CD4-positive, alpha-beta T cell treated with Interleukin-21 for 1 hour (primary cell): ENCODE results near the gene ANKLE1.
A peak's percentile ranks its signal among the peaks of the same experiment; 100 is the strongest.

ENCODE experiments used
- DNase-seq: peaks from one replicate; pipeline ENCODE4 v3.0.0-alpha.2; 2020

ANKLE1 gene, protein sequence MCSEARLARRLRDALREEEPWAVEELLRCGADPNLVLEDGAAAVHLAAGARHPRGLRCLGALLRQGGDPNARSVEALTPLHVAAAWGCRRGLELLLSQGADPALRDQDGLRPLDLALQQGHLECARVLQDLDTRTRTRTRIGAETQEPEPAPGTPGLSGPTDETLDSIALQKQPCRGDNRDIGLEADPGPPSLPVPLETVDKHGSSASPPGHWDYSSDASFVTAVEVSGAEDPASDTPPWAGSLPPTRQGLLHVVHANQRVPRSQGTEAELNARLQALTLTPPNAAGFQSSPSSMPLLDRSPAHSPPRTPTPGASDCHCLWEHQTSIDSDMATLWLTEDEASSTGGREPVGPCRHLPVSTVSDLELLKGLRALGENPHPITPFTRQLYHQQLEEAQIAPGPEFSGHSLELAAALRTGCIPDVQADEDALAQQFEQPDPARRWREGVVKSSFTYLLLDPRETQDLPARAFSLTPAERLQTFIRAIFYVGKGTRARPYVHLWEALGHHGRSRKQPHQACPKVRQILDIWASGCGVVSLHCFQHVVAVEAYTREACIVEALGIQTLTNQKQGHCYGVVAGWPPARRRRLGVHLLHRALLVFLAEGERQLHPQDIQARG

GRCh38 chr19:17281391-17282304 lies at the start of gene ANKLE1:
Gene ANKLE1 (plus strand): TSS chr19:17281901. CDS start chr19:17281921, 20 bp downstream.
- DNase-seq, result peak; percentile 24

- DNase-seq, result no peak
Observed at GRCh38 chr19:17232258-17232657, 49.4 kb upstream of the ANKLE1 start.

DNA sequence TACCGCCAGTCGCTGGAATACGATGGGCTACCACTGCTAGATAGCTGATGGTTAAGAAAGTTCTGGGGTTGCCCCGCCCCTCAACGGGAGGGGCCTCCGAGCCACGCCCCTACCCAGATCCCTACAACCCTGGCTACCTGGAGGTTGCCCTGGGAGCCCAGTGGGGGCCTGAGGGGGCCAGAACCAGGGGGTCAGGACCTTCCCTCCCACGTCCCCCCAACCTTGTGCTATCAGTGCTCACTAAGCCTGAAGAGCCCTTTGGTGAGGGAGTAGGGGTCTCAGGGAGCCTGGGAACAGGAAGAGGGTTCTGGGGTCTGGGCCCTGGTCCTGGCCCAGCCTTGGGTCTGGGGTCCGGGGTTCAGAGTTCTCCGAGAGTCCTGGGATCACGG lies 46.8 kb upstream of the ANKLE1 start:
- DNase-seq, result peak; percentile 66

GRCh38 chr19:17235300-17235970 lies 46.3 kb upstream of the ANKLE1 start:
- peak; percentile 78 for DNase-seq

DNA sequence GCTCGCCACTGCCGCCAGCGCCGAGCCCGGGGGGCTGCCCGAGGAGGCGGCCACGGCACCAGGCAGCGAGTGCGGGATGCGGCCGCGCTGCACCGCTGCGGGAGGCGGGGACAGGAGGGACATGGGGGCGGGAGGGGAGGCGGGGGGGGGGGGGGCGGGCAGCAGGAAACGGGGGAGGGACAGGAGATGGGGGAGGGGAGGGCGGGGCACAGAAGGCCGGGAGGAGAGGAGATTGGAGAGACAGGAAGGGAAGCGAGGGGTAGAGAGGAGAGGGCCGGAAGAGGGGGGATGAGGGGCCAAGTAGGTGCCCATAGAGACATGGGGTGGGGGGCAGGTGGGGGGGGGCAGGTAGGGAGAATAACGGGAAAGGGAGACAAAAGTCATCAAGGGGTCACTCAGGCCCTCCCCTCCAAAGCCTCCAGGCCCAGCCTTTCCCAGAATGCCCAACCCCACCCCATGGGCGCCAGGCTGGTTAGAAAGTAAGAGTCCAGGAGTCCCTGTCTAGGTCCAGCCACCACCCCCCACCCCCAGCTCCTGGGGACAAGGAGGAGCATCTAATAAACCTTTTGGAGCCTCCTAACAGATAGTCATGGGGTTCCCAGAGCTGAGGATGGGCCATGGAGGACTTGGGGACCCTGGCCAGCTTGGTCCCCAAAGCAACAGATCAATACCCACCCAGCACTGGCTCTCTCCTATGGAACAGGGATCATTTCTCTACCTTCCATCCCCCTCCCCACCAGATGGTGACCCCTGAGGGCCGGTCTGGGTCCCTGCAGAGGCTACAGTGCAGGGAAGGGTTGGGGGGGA lies 45.5 kb upstream of the ANKLE1 start:
- no peak for DNase-seq

DNA sequence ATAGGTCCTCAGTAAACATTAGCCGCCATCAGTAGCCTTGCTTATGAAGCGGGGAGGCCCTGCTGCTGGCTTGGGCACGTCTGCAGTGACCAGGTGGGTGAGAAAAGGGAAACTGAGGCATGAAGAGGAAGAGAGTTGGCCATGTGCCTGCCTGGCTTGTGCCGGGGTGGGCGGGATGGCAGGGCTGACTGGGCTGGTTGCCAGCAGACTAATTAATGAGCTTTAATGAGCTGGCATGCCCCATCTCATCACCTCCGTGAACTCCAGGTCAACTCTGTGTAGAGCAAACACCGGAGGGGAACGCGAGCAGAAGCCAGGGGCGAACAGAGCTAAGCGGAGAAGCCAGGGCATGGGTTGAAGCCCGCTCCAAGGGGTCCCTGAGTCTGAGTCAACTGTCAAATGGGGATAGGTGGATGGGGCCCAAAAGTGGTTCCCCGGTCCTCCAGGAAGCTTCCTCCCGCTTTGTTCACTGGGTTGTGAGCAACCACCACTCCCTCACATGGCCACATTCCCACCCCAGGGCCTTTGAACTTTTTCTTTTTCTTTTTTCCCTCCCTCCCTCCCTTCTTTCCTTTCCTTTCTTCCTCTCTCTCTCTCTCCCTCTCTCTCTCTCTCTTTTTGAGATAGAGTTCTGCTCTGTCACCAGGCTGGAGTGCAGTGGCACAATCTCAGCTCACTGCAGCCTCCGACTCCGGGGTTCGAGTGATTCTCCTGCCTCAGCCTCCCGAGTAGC lies 44.7 kb upstream of the ANKLE1 start:
- DNase-seq, result no peak

DNA sequence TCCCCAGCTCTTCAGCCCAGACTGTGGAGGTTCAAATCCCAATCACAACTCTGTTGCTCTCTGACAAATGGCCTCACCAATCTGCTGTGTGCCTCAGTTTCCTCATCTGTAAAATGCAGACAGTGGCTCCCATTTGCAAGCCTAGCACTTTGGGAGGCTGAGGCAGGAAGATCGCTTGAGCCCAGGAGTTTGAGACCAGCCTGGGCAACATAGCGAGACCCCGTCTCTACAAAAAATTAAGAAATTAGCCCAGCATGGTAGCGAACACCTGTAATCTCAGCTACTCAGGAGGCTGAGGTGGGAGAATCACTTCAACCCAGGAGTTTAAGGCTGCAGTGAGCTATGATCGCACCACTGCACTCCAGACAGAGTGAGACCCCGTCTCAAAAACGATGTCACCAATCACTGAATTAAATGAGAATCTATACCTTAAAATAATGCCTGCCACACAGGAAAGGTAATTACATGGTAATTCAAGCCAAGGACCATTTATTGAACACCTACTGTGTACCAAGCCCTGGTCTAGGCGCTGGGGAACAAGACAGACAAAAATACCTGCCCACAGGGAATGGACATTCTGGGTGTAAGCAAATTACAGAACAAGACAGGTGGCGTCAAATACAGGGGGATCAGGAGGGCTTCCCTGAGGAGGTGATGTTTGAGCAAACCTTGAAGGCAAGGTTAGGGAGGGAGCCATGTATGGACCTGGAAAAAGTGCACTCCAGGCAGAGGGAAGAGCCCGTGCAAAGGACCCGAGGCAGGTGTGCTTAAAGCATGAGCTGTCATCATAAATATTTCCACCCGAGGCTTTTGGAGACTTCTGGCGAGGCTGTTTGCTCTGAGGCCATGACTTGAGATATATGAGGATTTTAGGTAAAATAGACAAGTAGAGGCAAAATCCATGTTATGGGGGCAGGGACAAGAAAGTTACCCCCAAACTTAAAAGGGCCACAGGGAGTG lies 43.7 kb upstream of the ANKLE1 start:
- DNase-seq, result no peak

- DNase-seq, result no peak
Observed at GRCh38 chr19:17240062-17240752, 41.5 kb upstream of the ANKLE1 start.

DNA sequence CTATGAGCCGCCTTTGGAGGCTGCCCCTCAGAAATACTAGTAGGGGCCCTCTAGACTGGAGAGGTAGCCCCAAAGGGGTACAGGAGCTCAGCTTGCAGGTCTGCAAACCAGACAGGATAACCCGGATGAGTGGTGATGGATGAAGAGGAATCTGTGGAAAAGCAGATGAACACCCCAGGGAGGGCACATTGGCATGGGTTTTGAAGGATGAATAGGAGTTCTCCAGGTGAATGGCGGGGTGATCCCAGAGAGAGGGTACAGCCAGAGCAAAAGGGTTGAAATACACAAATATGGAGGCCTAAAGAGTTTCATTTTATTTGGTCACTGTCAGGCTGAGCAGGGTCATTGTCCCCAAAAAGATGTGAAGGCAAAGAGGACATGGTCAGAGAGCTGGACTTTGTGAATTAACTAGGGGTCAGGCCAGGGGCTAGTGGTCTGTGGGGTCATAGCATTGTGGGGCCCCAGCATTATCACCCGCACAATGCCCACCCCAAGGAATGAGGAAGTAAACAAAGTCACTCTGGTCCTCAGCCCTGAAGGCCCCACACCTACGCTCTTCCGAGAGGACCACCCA lies 40.8 kb upstream of the ANKLE1 start:
- no peak for DNase-seq

DNA sequence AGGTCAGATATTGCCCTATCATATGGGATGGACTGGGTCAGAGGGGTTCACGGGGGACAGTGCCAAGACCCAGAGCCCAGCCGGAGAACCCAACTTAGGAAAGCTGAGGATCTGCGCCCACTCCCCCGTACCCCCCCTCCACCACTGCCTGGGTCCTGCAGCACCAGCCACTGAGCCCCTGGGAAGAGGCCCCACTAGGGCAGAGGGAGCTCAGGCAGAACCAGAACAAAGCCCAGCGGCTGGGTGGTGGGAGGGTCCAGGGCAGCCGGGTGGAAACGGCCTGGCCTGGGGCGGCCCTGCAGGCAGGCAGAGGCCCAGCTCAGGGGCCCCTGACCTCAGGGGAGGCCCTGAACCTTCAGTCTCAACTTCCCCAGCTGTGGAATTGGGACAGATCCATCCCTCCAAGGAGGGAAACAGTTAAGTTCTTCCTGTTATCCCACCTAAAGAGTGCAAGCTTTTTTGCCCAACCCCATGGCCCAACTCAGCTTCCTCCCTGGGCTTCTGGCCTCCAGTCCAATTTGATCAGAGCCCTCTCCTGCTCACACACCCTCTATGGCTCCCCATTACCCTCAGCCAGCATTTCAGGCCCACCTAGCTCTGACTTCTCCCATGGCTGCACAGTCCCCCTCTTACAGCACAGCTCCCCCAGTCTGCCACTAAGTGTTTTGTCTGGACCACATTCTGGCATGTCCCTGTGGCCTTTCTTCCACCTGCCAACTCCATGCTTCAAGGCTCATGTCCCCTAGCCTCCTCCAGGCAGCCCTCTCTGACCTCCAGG lies 39.1 kb upstream of the ANKLE1 start:
- no peak for DNase-seq

DNA sequence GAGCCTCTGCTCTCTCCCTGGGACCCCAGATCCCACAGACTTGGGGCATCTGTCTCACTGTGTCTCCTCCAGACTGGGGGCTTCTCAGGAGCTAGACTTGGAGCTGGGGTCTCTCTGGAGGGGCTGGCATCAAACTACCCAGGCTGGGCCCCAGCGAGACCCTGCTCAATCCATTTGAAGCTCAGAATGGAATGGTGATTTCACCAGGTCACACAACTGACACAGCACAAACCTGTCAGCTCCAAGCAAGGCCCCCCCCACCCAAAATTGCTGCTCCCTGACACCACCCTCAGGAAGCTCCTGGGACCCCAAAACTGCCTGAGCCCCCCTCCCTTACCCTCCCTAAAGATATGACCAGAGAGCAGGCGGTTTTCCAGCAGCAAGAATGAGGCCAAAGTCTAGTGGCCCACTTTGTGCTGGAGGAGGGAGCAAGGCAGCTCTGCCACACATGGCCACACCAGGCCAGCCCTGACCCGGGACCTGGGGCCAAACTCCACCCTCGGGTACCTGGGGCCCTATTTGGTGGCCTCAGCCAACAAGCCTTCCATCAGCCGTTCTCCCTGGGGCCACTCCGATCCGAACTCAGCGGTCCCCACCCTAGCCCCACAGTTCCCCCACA lies 38.4 kb upstream of the ANKLE1 start:
- DNase-seq, result no peak

DNA sequence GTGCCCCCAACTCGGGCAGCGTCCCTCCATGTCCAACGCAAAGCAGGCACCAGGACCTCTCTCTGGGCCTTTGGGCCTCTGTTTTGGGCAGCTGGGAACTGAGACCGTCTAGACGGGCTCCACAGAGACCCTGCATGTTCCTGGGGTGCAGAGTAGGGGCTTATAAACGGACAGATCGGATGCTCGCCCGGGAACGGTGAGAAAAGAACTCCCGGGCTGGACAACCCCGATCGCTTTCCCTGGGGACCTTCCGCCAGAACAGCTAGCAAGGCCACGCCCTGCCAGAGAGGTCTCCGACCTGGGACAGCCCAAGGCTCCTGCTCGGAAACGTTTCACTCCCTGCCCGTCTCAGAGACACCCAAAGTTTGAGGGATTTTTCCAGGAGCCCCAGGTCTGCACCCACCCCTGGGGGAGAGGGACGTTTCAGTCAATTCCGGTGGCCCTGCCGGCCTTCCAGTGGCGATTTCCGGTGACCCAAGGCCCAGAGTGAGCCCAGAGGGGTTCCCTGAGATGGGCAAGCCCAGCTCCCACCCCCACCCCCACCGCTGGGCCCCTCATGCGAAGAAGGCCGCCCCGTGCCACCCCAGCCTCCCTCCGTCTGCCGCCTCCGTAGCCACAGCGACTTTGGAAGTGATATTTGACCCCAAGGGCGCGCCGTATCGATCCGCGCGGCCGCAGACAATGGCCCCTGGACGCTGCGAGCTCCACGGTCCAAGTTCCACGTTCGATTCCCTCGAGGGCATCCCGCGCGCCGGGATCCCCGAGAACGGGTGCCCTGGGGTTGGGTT lies 37.7 kb upstream of the ANKLE1 start:
- DNase-seq, result no peak

DNA sequence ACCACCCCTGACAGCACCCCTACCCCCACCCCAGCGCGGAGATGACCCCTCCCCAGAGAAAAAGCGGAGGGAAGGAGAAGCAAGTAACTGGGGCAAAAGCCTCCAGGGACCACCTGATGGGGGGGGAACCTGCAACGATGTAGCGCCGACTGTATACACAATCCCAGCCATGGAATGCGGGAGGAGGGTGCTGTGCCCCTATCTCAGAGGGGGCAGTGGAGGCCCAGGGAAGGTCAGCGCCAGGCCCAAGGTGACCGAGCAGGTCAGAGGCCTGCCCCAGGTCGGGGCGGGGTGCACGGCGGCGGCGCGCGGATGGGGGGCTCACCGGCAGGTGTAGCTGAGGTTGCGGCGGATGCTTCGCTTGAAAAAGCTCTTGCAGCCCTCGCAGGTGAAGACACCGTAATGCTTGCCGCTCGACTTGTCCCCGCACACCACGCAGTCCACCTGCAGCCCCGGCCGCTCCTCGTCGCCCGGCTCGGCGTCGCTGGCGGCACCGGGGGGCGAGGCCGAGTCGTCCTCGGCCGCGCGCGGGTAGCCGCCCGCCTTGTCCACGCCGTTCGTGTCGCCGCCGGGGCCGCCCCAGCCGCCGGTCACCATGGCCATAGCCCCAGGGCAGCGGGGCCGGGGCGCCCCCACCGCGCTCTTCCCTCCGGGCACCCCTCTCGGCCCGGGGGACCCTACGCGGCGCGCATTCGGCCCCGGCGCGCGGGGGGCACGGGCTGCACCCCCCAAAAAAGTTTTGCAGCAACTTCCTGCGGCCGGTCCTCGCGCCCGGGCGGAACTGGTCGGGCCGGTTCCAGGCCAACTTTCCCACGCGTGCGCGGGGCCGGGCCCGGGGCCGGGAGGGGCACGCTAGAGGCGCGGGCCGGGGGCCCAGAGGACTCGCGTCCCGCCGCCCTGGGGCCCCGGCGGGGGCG lies 36.8 kb upstream of the ANKLE1 start:
- no peak for DNase-seq

DNA sequence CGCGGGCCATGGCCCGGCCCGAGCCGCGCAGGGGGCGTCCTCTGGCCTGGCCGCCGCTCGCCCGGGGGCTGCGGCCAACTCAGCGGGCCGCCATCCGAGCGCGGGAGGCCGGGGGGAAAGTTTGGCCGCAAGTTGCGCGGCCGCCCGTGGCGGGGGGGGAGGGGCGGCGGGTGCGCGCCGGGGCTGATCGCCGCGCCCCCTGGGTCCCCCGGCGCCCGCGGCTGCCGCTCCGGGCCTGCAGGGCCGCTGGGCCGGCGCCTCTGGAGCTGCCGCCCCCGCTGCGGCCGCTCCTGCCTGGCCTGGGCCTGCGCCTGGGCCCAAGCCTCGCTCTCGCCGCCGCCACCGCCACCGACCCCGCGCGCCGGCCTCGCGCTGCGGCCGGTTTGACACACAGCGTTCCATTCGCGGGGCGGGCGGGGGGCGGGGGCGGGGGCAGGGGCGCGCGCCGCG lies 36.1 kb upstream of the ANKLE1 start, which contains the start of gene NR2F6:
Gene NR2F6 (minus strand): TSS at position 385 of the 450 bp plus-strand sequence. CDS start 699 bp downstream, outside the sequence.
- DNase-seq, result no peak

DNA sequence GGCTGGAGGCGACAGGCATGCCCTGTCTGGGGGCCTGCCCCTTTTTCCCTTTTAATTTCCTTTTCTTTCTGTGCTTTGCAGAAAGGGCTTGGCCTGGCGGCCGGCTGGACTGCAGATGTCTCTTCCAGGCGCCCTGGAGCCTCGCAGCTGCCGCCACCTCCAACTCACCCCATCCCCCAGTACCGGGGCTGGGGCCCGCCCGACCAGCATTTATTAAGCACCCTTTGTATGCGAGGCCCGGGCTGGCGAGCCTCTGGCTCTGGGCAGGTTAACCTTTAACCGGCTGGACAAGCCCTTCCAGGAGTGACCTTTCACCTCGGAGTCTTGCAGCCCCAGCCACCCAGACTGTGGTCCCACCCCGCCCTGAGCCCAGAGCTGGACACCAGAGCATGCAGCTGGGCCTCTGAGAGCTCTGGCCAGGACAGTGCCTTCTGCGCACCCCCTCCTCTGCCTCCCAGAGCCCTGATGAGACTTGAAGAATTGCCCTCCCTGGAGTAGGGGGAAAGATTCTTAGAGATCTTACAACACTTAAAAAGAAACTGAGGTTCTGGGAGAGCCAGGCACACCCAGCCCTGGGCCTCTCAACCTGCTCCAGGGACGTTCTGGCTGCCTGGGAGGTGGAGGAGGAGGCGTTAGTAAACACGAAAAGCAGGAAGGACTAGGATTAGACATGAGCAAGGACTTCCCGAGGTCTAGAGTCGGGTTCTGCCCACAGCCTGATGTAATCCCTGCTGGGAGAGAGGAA lies 34.8 kb upstream of the ANKLE1 start:
- DNase-seq, result no peak
